ENCODE measurements around the gene MAP3K10. TPM values are rescaled to one million over a fixed set of nuclear protein-coding genes. Genes with fewer than 3 reads are reported as not detected.

Gene MAP3K10
- total and polyA plus RNA-seq, 2 of the 4 experiments (the other 2 are of a cell fraction): 1.8 to 5.5 TPM

DNA sequence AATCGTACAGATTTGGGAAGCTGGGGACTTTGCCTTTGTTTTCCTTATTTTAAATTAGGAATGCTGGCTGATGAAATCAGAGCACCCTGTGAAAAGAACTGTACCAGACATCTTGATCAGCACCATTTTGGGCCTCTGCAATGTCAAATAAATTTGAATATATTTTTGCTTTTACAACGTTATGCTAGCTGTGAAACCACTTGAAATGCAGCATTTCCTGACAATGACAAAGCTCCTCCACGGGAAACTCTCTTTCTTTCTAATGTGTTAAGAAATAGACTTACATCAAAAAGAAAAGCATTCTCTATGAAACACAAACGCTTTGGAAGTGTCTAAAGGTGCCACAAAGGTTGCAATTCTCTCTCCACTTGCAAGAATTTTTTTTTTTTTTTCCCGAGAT lies 47.1 kb upstream of the MAP3K10 start:
- no peak overlapping the region for H3K9ac ChIP-seq (ENCODE audit: low read depth, low read length)
- intact Hi-C loops (cut with micrococcal nuclease) (no loop called here), dilution Hi-C loops (cut with HindIII; ENCODE audit: low sequenced_read_pairs, unreplicated experiment) (no loop called here), in situ Hi-C loops (cut with MboI; ENCODE audit: low sequenced_read_pairs) (loop anchor here (5.0 to 25.0 kb wide), 2 partner anchors 78 to 368 kb away; no protein-coding TSS in a partner anchor)
- H3K14ac ChIP-seq (replicated peaks; ENCODE audit: low read depth, low read length): no peak overlapping the region
- no peaks in the 10 kb centered on the region for H3K36me3 ChIP-seq (ENCODE audit: control insufficient read depth, insufficient read depth, low read length)
- WGBS, 2 experiments (ENCODE audit: extremely low coverage in 2 of 2, insufficient read length in 1 of 2): 20% methylated on average over 1 of the region's 5 CpGs; no CpG with 5 or more reads in 1 of the 2 experiments
- no peak overlapping the region for H3K4me2 ChIP-seq (ENCODE audit: low read depth, low read length)
- no peak overlapping the region for H2BK5ac ChIP-seq (ENCODE audit: low read depth, low read length, poor library complexity, severe bottlenecking)
- ChIA-PET CTCF (no interaction called here), POLR2A (ENCODE audit: unreplicated experiment) (no interaction called here)
- H3K56ac ChIP-seq (ENCODE audit: extremely low read depth, insufficient read depth, low read length): no peak overlapping the region; the same call in 1 of the 2 replicates
- H2BK15ac ChIP-seq (ENCODE audit: low read depth, low read length): no peak overlapping the region
- TF ChIP-seq MAZ (IDR thresholded peaks at IDR 0.05; ENCODE audit: borderline replicate concordance, low read depth, low read length): no peak
- TF ChIP-seq POLR2A (IDR thresholded peaks at IDR 0.05; ENCODE audit: low read depth, low read length): no peak
- TF ChIP-seq SMC3 (IDR thresholded peaks at IDR 0.05; ENCODE audit: low read depth, low read length): no peak
- TF ChIP-seq CHD1 (IDR thresholded peaks at IDR 0.05; ENCODE audit: low read depth, low read length): no peak
- TF ChIP-seq, protein P1, sequence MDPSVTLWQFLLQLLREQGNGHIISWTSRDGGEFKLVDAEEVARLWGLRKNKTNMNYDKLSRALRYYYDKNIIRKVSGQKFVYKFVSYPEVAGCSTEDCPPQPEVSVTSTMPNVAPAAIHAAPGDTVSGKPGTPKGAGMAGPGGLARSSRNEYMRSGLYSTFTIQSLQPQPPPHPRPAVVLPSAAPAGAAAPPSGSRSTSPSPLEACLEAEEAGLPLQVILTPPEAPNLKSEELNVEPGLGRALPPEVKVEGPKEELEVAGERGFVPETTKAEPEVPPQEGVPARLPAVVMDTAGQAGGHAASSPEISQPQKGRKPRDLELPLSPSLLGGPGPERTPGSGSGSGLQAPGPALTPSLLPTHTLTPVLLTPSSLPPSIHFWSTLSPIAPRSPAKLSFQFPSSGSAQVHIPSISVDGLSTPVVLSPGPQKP (IDR thresholded peaks at IDR 0.05; ENCODE audit: borderline replicate concordance, low read depth, low read length): no peak
- no peak for TF ChIP-seq RCOR1 (IDR thresholded peaks at IDR 0.05; ENCODE audit: insufficient replicate concordance, low read length)
- no peak for TF ChIP-seq NFE2L2 (IDR thresholded peaks at IDR 0.05; ENCODE audit: low read depth, low read length)
- TF ChIP-seq MAFK (IDR thresholded peaks at IDR 0.05; ENCODE audit: low read depth, low read length): no peak
- H4K5ac ChIP-seq (ENCODE audit: low read depth, low read length): no peak overlapping the region
- no TSS peak for BruUV-seq (replicated peaks)
- no peaks in the 10 kb centered on the region for H4K20me1 ChIP-seq (ENCODE audit: insufficient read depth, low read length)
- H3K4me3 ChIP-seq (ENCODE audit: insufficient read depth, low read depth, low read length): no peak overlapping the region
- no peak overlapping the region for H4K91ac ChIP-seq (ENCODE audit: insufficient read depth, low read depth, low read length)
- H3K27me3 ChIP-seq (ENCODE audit: control insufficient read depth, insufficient read depth, low read length): no peaks in the 10 kb centered on the region; the same call in 1 of the 2 replicates
- peaks cover 6% of the 10 kb centered on the region; the same call in 1 of the 2 replicates for H3K9me1 ChIP-seq (ENCODE audit: insufficient read depth, low read length)
- ATAC-seq (ENCODE audit: low read depth): no peak
- no peak overlapping the region for H2AFZ ChIP-seq (replicated peaks; ENCODE audit: low read length, poor library complexity)
- H2BK120ac ChIP-seq (ENCODE audit: low read depth, low read length): no peak overlapping the region
- peaks cover 8% of the 10 kb centered on the region for H3K4me1 ChIP-seq (ENCODE audit: control insufficient read depth, insufficient read depth, low read length)
- no peaks in the 10 kb centered on the region for H3K9me3 ChIP-seq (ENCODE audit: control insufficient read depth, insufficient read depth, low read length)
- H3K18ac ChIP-seq (ENCODE audit: low read depth, low read length): no peak overlapping the region
- H3K79me1 ChIP-seq (ENCODE audit: low read depth in 1 of 2, low read length in 2 of 2): no peaks in the 10 kb centered on the region
- no peak overlapping the region for H4K8ac ChIP-seq (ENCODE audit: low read depth in 2 of 2, low read length in 2 of 2)
- no peak overlapping the region for H2AK9ac ChIP-seq (replicated peaks; ENCODE audit: low read depth, low read length, poor library complexity)
- H3K27ac ChIP-seq (ENCODE audit: insufficient read depth, low read length): no peak overlapping the region
- no peak overlapping the region for H3K23ac ChIP-seq (ENCODE audit: low read depth, low read length)
- H3K4ac ChIP-seq (ENCODE audit: low read depth, low read length): no peak overlapping the region
- H2BK20ac ChIP-seq (ENCODE audit: low read depth, low read length): no peak overlapping the region
- no peak for DNase-seq
- no peak overlapping the region for H2AK5ac ChIP-seq (ENCODE audit: low read depth, low read length)
